MCF 10A (cell line): ENCODE measurements around the gene ACAA1. TPM values are rescaled to one million over a fixed set of nuclear protein-coding genes. Genes with fewer than 3 reads are reported as not detected.

Experiments used
- BruUV-seq: library from RNA; stranded (reverse); fragments of 400-500 nt; replicated peaks from 2 replicates; lab custom pipeline; 2021; lab: Mats Ljungman, UMichigan
- CTCF ChIA-PET: fragments of 300-600 bp; sonication (Branson Sonifier 250); formaldehyde crosslinking; extraction: SDS; loops from one replicate; lab custom pipeline; 2021; ENCODE audit warnings: antibody characterized with exemption, inconsistent platforms; lab: Yijun Ruan, JAX
- POLR2A ChIA-PET: fragments of 300-600, 350-650 bp; sonication (Branson Sonifier 250); formaldehyde crosslinking; extraction: SDS; loops from one replicate; lab custom pipeline; 2020; ENCODE audit warnings: antibody characterized with exemption, inconsistent platforms; lab: Yijun Ruan, JAX
- DNase-seq: peaks from one replicate; pipeline ENCODE4 v3.0.0-alpha.2; 2018; ENCODE audit not compliant: unreplicated experiment
- H3K27ac Mint-ChIP-seq: one replicate; pipeline ENCODE4 v1.8.0; 2022; ENCODE audit warnings: mild to moderate bottlenecking, low read depth, mixed read lengths; ENCODE audit not compliant: unreplicated experiment
- H3K27me3 Mint-ChIP-seq: one replicate; pipeline ENCODE4 v1.8.0; 2022; ENCODE audit warnings: mixed read lengths; ENCODE audit not compliant: insufficient read depth, unreplicated experiment
- H3K36me3 Mint-ChIP-seq: one replicate; pipeline ENCODE4 v1.8.0; 2022; ENCODE audit warnings: mild to moderate bottlenecking, moderate library complexity, mixed read lengths; ENCODE audit not compliant: insufficient read depth, unreplicated experiment
- H3K4me1 Mint-ChIP-seq: one replicate; pipeline ENCODE4 v1.8.0; 2022; ENCODE audit warnings: mixed read lengths; ENCODE audit not compliant: insufficient read depth, unreplicated experiment
- H3K4me3 Mint-ChIP-seq: one replicate; pipeline ENCODE4 v1.8.0; 2022; ENCODE audit warnings: mild to moderate bottlenecking, moderate library complexity, mixed read lengths; ENCODE audit not compliant: unreplicated experiment
- H3K9me3 Mint-ChIP-seq: one replicate; pipeline ENCODE4 v1.8.0; 2022; ENCODE audit warnings: mixed read lengths; ENCODE audit not compliant: unreplicated experiment
- CTCF ChIP-seq: fragments of 200-600 bp; IDR thresholded peaks from one replicate; pipeline ENCODE4 v1.8.0; 2022; ENCODE audit warnings: antibody characterized with exemption, mild to moderate bottlenecking; ENCODE audit not compliant: unreplicated experiment
- intact Hi-C: fragments of 100-400 bp; cut with micrococcal nuclease; formaldehyde crosslinking; loops from 2 replicates; pipeline ENCODE4 v1.14.1; 2022
- total RNA-seq: library from RNA; stranded (reverse); gene quantifications from 2 replicates; pipeline ENCODE4 v1.2.3, GENCODE V29; 2022

ACAA1 gene
- total RNA-seq, 1 experiment from 2014 or later, result 46.7 TPM

- no peak for DNase-seq
- H3K36me3 Mint-ChIP-seq, result no peaks in the 10 kb centered on the region
- H3K4me3 Mint-ChIP-seq, result peak overlapping the region; percentile 81
- H3K9me3 Mint-ChIP-seq, result no peaks in the 10 kb centered on the region
- CTCF ChIA-PET, result interaction anchor here (0.8 to 2.3 kb wide), 6 partner anchors 9 to 341 kb away, joined by 3 to 10 read pairs (median 3); no protein-coding TSS in a partner anchor
- H3K4me1 Mint-ChIP-seq, result peaks cover 39% of the 10 kb centered on the region
- no peaks in the 10 kb centered on the region for H3K27me3 Mint-ChIP-seq
- peak overlapping the region; percentile 71 for H3K27ac Mint-ChIP-seq
- BruUV-seq, result no TSS peak
- intact Hi-C loops, result loop anchor here (2.0 to 5.0 kb wide), 3 partner anchors 25 to 208 kb away; partner anchors contain the start of genes OXSR1 and XYLB
- TF ChIP-seq CTCF, result no peak
- POLR2A ChIA-PET, result interaction anchor here (0.7 to 8.1 kb wide), 8 partner anchors 9 to 207 kb away, joined by 3 to 199 read pairs (median 4); partner anchors contain the start of genes OXSR1 and XYLB
Measured at GRCh38 chr3:38139652-38140051, 2.7 kb upstream of the ACAA1 start.

- no peak for TF ChIP-seq CTCF
- no peak for DNase-seq
- POLR2A ChIA-PET, result interaction anchor here (0.7 to 8.1 kb wide), 9 partner anchors 9 to 207 kb away, joined by 3 to 199 read pairs (median 3); partner anchors contain the start of genes OXSR1 and XYLB
- Mint-ChIP-seq H3K36me3 (peaks cover 4% of the 10 kb centered on the region), H3K9me3 (no peaks in the 10 kb centered on the region), H3K4me1 (peaks cover 43% of the 10 kb centered on the region), H3K27ac (peak overlapping the region; percentile 71), H3K4me3 (peak overlapping the region; percentile 81), H3K27me3 (no peaks in the 10 kb centered on the region)
- intact Hi-C loops, result loop anchor here (2.0 to 5.0 kb wide), 3 partner anchors 26 to 208 kb away; partner anchors contain the start of genes OXSR1 and XYLB
- TSS peak; percentile 1 for BruUV-seq
- CTCF ChIA-PET, result interaction anchor here (0.8 to 2.3 kb wide), 4 partner anchors 14 to 340 kb away, joined by 3 to 10 read pairs (median 4); no protein-coding TSS in a partner anchor
Measured at GRCh38 chr3:38139191-38139590, 2.3 kb upstream of the ACAA1 start.

- no peak for TF ChIP-seq CTCF
- intact Hi-C loops, result loop anchor here (2.0 to 5.0 kb wide), 3 partner anchors 26 to 209 kb away; partner anchors contain the start of genes OXSR1 and XYLB
- DNase-seq, result peak; percentile 59
- peaks cover 46% of the 10 kb centered on the region for H3K4me1 Mint-ChIP-seq
- H3K9me3 Mint-ChIP-seq, result no peaks in the 10 kb centered on the region
- CTCF ChIA-PET, result interaction anchor here (1.0 to 2.3 kb wide), 4 partner anchors 14 to 341 kb away, joined by 3 to 10 read pairs (median 7); no protein-coding TSS in a partner anchor
- peak within 1 kb of the TSS; percentile 81 for H3K4me3 Mint-ChIP-seq
- POLR2A ChIA-PET, result interaction anchor here (0.6 to 8.1 kb wide), 14 partner anchors 10 to 208 kb away, joined by 3 to 199 read pairs (median 4); partner anchors contain the start of genes OXSR1 and XYLB
- H3K27me3 Mint-ChIP-seq, result no peaks in the 10 kb centered on the region
- no TSS peak for BruUV-seq
- H3K36me3 Mint-ChIP-seq, result peaks cover 8% of the 10 kb centered on the region
- peak within 1 kb of the TSS; percentile 71 for H3K27ac Mint-ChIP-seq
Measured at GRCh38 chr3:38138349-38139190, 1.6 kb upstream of the ACAA1 start, which contains the start of gene MYD88. MYD88 (plus strand) TSS chr3:38138661; CDS start chr3:38138701, 40 bp downstream.
